ENCODE results near the gene CDH13.

- TF ChIP-seq ZNF140 (tag by site-specific recombination; IDR thresholded peaks at IDR 0.05) (no peak), CTCF (tag by site-specific recombination; IDR thresholded peaks at IDR 0.05) (no peak), BCL6B (tag by site-specific recombination; IDR thresholded peaks at IDR 0.05) (no peak), ZNF121 (tag by site-specific recombination; IDR thresholded peaks at IDR 0.05) (no peak), KLF16 (tag by site-specific recombination; IDR thresholded peaks at IDR 0.05) (no peak), ZNF530 (tag by site-specific recombination; IDR thresholded peaks at IDR 0.05; ENCODE audit: low read depth) (no peak), SP2 (tag by site-specific recombination; IDR thresholded peaks at IDR 0.05) (no peak), SCRT2 (tag by site-specific recombination; IDR thresholded peaks at IDR 0.05) (no peak), ZNF645 (tag by site-specific recombination; IDR thresholded peaks at IDR 0.05) (no peak), KLF1 (tag by site-specific recombination; IDR thresholded peaks at IDR 0.05) (no peak), ZNF274 (IDR thresholded peaks at IDR 0.05; ENCODE audit: low read length) (no peak), ZNF274 (tag by site-specific recombination; IDR thresholded peaks at IDR 0.05; ENCODE audit: borderline replicate concordance) (no peak), ZNF16 (tag by site-specific recombination; IDR thresholded peaks at IDR 0.05; ENCODE audit: low read depth) (no peak), SETDB1 (IDR thresholded peaks at IDR 0.05; ENCODE audit: insufficient read length, low read length) (no peak)
Observed at GRCh38 chr16:83438326-83438725, 811.6 kb downstream of the CDH13 start.

Measured in HEK293 (cell line).